ENCODE results near the gene EXOC7. TPM values are rescaled to one million over a fixed set of nuclear protein-coding genes. Genes with fewer than 3 reads are reported as not detected.

The EXOC7 gene
- total RNA-seq, 1 experiment from 2014 or later: 126 TPM

DNA sequence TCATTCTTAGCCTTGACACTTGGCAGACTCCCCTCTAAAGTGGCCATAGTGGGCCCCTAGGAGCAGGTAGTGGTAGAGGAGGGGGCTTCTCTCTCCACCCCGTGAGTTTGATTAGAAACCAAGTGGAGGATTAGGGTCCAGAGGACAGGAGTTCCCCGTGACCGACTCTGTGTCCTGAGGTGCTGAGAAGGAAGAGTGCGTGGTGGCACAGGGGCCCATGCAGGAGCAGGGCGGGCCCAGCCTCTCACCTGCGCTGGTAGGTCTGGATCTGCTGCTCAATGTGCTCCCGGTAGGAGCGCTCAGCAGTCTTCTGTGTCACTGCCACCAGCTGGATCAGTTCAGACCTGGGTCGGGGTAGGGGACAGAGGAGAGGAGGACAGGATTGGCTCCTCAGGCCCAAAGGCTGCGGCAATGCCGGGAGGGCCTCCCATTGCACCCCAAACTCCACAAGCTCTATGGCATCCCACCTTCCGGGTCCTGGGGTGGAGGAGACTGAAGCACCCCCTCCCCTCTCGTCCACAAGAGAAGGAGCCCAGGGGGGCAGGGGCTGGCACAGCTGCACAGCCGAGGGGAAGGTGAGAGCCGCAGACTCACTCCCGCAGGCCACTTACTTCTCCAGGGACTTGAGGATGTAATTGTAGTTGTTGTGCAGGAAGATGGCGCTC is 18.4 kb downstream of the EXOC7 start (continued):
- TF ChIP-seq, protein P1, sequence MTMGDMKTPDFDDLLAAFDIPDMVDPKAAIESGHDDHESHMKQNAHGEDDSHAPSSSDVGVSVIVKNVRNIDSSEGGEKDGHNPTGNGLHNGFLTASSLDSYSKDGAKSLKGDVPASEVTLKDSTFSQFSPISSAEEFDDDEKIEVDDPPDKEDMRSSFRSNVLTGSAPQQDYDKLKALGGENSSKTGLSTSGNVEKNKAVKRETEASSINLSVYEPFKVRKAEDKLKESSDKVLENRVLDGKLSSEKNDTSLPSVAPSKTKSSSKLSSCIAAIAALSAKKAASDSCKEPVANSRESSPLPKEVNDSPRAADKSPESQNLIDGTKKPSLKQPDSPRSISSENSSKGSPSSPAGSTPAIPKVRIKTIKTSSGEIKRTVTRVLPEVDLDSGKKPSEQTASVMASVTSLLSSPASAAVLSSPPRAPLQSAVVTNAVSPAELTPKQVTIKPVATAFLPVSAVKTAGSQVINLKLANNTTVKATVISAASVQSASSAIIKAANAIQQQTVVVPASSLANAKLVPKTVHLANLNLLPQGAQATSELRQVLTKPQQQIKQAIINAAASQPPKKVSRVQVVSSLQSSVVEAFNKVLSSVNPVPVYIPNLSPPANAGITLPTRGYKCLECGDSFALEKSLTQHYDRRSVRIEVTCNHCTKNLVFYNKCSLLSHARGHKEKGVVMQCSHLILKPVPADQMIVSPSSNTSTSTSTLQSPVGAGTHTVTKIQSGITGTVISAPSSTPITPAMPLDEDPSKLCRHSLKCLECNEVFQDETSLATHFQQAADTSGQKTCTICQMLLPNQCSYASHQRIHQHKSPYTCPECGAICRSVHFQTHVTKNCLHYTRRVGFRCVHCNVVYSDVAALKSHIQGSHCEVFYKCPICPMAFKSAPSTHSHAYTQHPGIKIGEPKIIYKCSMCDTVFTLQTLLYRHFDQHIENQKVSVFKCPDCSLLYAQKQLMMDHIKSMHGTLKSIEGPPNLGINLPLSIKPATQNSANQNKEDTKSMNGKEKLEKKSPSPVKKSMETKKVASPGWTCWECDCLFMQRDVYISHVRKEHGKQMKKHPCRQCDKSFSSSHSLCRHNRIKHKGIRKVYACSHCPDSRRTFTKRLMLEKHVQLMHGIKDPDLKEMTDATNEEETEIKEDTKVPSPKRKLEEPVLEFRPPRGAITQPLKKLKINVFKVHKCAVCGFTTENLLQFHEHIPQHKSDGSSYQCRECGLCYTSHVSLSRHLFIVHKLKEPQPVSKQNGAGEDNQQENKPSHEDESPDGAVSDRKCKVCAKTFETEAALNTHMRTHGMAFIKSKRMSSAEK (CRISPR knock-in tag; IDR thresholded peaks at IDR 0.05; ENCODE audit: borderline replicate concordance): no peak
- no peak for TF ChIP-seq GRHL2 (CRISPR knock-in tag; IDR thresholded peaks at IDR 0.05; ENCODE audit: insufficient replicate concordance, severe bottlenecking)
- no peak for TF ChIP-seq ZNF138 (CRISPR knock-in tag; conservative IDR thresholded peaks at IDR 0.05)

- Mint-ChIP-seq H3K4me3 (no peak overlapping the region), H3K27me3 (ENCODE audit: low read depth) (peaks cover 11% of the 10 kb centered on the region), H3K27ac (no peak overlapping the region), H3K9me3 (no peaks in the 10 kb centered on the region), H3K4me1 (peaks cover 25% of the 10 kb centered on the region), H3K36me3 (peaks cover 27% of the 10 kb centered on the region)
- POLR2A ChIA-PET: no interaction called here
- DNase-seq (ENCODE audit: low spot score) (no peak), ATAC-seq (no peak)
- CTCF ChIA-PET: interaction anchor here (0.9 to 1.7 kb wide), 2 partner anchors 9 to 178 kb away, joined by 3 to 5 read pairs; partner anchors contain the start of gene GALR2
- TF ChIP-seq ARID4B (CRISPR knock-in tag; IDR thresholded peaks at IDR 0.05; ENCODE audit: borderline replicate concordance) (no peak), NFE2L1 (CRISPR knock-in tag; IDR thresholded peaks at IDR 0.05) (no peak), ZBTB21 (CRISPR knock-in tag; IDR thresholded peaks at IDR 0.05; ENCODE audit: borderline replicate concordance) (no peak), ATF6 (CRISPR knock-in tag; IDR thresholded peaks at IDR 0.05) (no peak), ATF3 (CRISPR knock-in tag; conservative IDR thresholded peaks at IDR 0.05) (no peak), ZNF396 (CRISPR knock-in tag; IDR thresholded peaks at IDR 0.05; ENCODE audit: borderline replicate concordance) (no peak), NFYB (CRISPR knock-in tag; conservative IDR thresholded peaks at IDR 0.05; ENCODE audit: low read depth) (no peak), HMGA2 (CRISPR knock-in tag; IDR thresholded peaks at IDR 0.05) (no peak), ZMAT4 (CRISPR knock-in tag; IDR thresholded peaks at IDR 0.05) (no peak), ZNF121 (CRISPR knock-in tag; IDR thresholded peaks at IDR 0.05) (no peak), NR1H2 (CRISPR knock-in tag; IDR thresholded peaks at IDR 0.05) (no peak)
- TF ChIP-seq, protein P2, sequence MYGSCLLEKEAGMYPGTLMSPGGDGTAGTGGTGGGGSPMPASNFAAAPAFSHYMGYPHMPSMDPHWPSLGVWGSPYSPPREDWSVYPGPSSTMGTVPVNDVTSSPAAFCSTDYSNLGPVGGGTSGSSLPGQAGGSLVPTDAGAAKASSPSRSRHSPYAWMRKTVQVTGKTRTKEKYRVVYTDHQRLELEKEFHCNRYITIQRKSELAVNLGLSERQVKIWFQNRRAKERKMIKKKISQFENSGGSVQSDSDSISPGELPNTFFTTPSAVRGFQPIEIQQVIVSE (CRISPR knock-in tag; IDR thresholded peaks at IDR 0.05; ENCODE audit: borderline replicate concordance): no peak
- TF ChIP-seq, protein P3, sequence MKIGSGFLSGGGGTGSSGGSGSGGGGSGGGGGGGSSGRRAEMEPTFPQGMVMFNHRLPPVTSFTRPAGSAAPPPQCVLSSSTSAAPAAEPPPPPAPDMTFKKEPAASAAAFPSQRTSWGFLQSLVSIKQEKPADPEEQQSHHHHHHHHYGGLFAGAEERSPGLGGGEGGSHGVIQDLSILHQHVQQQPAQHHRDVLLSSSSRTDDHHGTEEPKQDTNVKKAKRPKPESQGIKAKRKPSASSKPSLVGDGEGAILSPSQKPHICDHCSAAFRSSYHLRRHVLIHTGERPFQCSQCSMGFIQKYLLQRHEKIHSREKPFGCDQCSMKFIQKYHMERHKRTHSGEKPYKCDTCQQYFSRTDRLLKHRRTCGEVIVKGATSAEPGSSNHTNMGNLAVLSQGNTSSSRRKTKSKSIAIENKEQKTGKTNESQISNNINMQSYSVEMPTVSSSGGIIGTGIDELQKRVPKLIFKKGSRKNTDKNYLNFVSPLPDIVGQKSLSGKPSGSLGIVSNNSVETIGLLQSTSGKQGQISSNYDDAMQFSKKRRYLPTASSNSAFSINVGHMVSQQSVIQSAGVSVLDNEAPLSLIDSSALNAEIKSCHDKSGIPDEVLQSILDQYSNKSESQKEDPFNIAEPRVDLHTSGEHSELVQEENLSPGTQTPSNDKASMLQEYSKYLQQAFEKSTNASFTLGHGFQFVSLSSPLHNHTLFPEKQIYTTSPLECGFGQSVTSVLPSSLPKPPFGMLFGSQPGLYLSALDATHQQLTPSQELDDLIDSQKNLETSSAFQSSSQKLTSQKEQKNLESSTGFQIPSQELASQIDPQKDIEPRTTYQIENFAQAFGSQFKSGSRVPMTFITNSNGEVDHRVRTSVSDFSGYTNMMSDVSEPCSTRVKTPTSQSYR (CRISPR knock-in tag; IDR thresholded peaks at IDR 0.05): no peak
- TF ChIP-seq, protein P4, sequence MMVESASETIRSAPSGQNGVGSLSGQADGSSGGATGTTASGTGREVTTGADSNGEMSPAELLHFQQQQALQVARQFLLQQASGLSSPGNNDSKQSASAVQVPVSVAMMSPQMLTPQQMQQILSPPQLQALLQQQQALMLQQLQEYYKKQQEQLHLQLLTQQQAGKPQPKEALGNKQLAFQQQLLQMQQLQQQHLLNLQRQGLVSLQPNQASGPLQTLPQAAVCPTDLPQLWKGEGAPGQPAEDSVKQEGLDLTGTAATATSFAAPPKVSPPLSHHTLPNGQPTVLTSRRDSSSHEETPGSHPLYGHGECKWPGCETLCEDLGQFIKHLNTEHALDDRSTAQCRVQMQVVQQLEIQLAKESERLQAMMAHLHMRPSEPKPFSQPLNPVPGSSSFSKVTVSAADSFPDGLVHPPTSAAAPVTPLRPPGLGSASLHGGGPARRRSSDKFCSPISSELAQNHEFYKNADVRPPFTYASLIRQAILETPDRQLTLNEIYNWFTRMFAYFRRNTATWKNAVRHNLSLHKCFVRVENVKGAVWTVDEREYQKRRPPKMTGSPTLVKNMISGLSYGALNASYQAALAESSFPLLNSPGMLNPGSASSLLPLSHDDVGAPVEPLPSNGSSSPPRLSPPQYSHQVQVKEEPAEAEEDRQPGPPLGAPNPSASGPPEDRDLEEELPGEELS (CRISPR knock-in tag; IDR thresholded peaks at IDR 0.05): no peak
These were observed 19.9 kb downstream of the EXOC7 start for GRCh38 chr17:76083536-76084182.

Measured in WTC11 (cell line).